A549 (cell line): ENCODE results near the gene JAM3.

Experiments
- CBX8 ChIP-seq: fragments of 200-600 bp; sonication (generic); IDR thresholded peaks from 2 replicates; pipeline ENCODE4 v1.6.1; 2016
- CTCF ChIP-seq: fragments of >200 bp; sonication (Bioruptor Twin); formaldehyde crosslinking; IDR thresholded peaks from 3 replicates; pipeline ENCODE4 v1.5.1; 2016
- ESRRA ChIP-seq: fragments of 150-350 bp; IDR thresholded peaks from 2 replicates; pipeline ENCODE4 v1.6.1; 2014; ENCODE audit warnings: mild to moderate bottlenecking, low read length, borderline replicate concordance
- JUNB ChIP-seq: fragments of >200 bp; sonication (Bioruptor Twin); formaldehyde crosslinking; IDR thresholded peaks from 2 replicates; pipeline ENCODE4 v1.6.1; 2016
- KDM5A ChIP-seq: fragments of 200-600 bp; sonication (generic); IDR thresholded peaks from 2 replicates; pipeline ENCODE4 v1.6.1; 2016; ENCODE audit warnings: antibody characterized with exemption, mild to moderate bottlenecking
- MAZ ChIP-seq: fragments of 150-350 bp; IDR thresholded peaks from 2 replicates; pipeline ENCODE4 v1.6.1; 2014; ENCODE audit warnings: antibody characterized with exemption, low read depth, low read length, borderline replicate concordance
- NFE2L2 ChIP-seq: fragments of 150-350 bp; conservative IDR thresholded peaks from 2 replicates; pipeline ENCODE4 v1.6.1; 2014; ENCODE audit warnings: low read length
- NPAS2 ChIP-seq: fragments of 250-450 bp; sonication (Bioruptor Pico); IDR thresholded peaks from 2 replicates; pipeline ENCODE4 v1.8.0; 2022; ENCODE audit warnings: mild to moderate bottlenecking, moderate library complexity, borderline replicate concordance
- POLR2A ChIP-seq: IDR thresholded peaks from 2 replicates; pipeline ENCODE4 v1.6.1; 2012; ENCODE audit warnings: mild to moderate bottlenecking, low read length
- RAD21 ChIP-seq, 2 experiments: fragments of >200 bp in 1 of 2; sonication (Bioruptor Twin) in 1 of 2; formaldehyde crosslinking in 1 of 2; IDR thresholded peaks in 1 of 2; conservative IDR thresholded peaks in 1 of 2; 2 replicates in 1 of 2; 3 replicates in 1 of 2; pipeline ENCODE4 v1.6.1; 2012 to 2018; ENCODE audit warnings: inconsistent platforms in 1 of 2
- REST ChIP-seq: fragments of 200-600 bp; sonication (generic); IDR thresholded peaks from 2 replicates; pipeline ENCODE4 v1.6.1; 2016; ENCODE audit warnings: antibody characterized with exemption, mild to moderate bottlenecking, moderate library complexity

- TF ChIP-seq REST (no peak), ESRRA (no peak), RAD21 (conservative IDR thresholded peaks at IDR 0.05 in 1 of 2, IDR thresholded peaks at IDR 0.05 in 1 of 2) (no peak), NFE2L2 (no peak), NPAS2 (no peak), CTCF (no peak), KDM5A (no peak), POLR2A (no peak), JUNB (no peak), MAZ (no peak), CBX8 (no peak)
Measured at GRCh38 chr11:134032043-134032442, 36.8 kb upstream of the JAM3 start.
